Nephron (organoid): ENCODE measurements around the gene RFTN1.

Experiments
- H3K27ac Mint-ChIP-seq, 3 experiments: 2 replicates each; pipeline ENCODE4 v1.8.0; 2020; ENCODE audit warnings: mixed read lengths in 3 of 3, mild to moderate bottlenecking in 2 of 3, moderate library complexity in 1 of 3
- H3K27me3 Mint-ChIP-seq: 2 replicates; pipeline ENCODE4 v1.8.0; 2021; ENCODE audit warnings: low read depth, mild to moderate bottlenecking, moderate library complexity, mixed read lengths
- H3K36me3 Mint-ChIP-seq: 2 replicates; pipeline ENCODE4 v1.8.0; 2020; ENCODE audit warnings: low read depth, mixed read lengths
- H3K4me1 Mint-ChIP-seq: 2 replicates; pipeline ENCODE4 v1.8.0; 2020; ENCODE audit warnings: mixed read lengths
- H3K4me3 Mint-ChIP-seq, 3 experiments: 2 replicates each; pipeline ENCODE4 v1.8.0; 2020; ENCODE audit warnings: mild to moderate bottlenecking in 3 of 3, mixed read lengths in 3 of 3, moderate library complexity in 2 of 3
- H3K9me3 Mint-ChIP-seq: 2 replicates; pipeline ENCODE4 v1.8.0; 2020; ENCODE audit warnings: mixed read lengths
- CTCF ChIP-seq, 3 experiments: fragments of 200-600 bp; sonication (generic); IDR thresholded peaks; one replicate each; pipeline ENCODE4 v1.5.0; 2021; ENCODE audit warnings: antibody characterized with exemption in 3 of 3; ENCODE audit not compliant: unreplicated experiment in 3 of 3

Gene RFTN1

GRCh38 chr3:16382845-16383244 lies 130.7 kb downstream of the RFTN1 start:
- H3K9me3 Mint-ChIP-seq: no peaks in the 10 kb centered on the region
- H3K4me3 Mint-ChIP-seq: no peak overlapping the region
- H3K27me3 Mint-ChIP-seq: peaks cover 11% of the 10 kb centered on the region
- peaks cover 18% of the 10 kb centered on the region for H3K4me1 Mint-ChIP-seq
- no peak overlapping the region for H3K27ac Mint-ChIP-seq
- no peak for TF ChIP-seq CTCF (IDR thresholded peaks at IDR 0.05; ENCODE audit: unreplicated experiment in 3 of 3)
- peaks cover 3% of the 10 kb centered on the region for H3K36me3 Mint-ChIP-seq

GRCh38 chr3:16381426-16381825 lies 132.1 kb downstream of the RFTN1 start:
- H3K27ac Mint-ChIP-seq: no peak overlapping the region
- peaks cover 7% of the 10 kb centered on the region for H3K36me3 Mint-ChIP-seq
- no peak overlapping the region for H3K4me3 Mint-ChIP-seq
- peaks cover 22% of the 10 kb centered on the region for H3K4me1 Mint-ChIP-seq
- H3K9me3 Mint-ChIP-seq: no peaks in the 10 kb centered on the region
- H3K27me3 Mint-ChIP-seq: peaks cover 6% of the 10 kb centered on the region
- TF ChIP-seq CTCF (IDR thresholded peaks at IDR 0.05; ENCODE audit: unreplicated experiment in 3 of 3): no peak

- no peaks in the 10 kb centered on the region for H3K9me3 Mint-ChIP-seq
- TF ChIP-seq CTCF (IDR thresholded peaks at IDR 0.05; ENCODE audit: unreplicated experiment in 3 of 3): no peak
- no peak overlapping the region for H3K4me3 Mint-ChIP-seq
- peaks cover 7% of the 10 kb centered on the region for H3K36me3 Mint-ChIP-seq
- peaks cover 6% of the 10 kb centered on the region for H3K27me3 Mint-ChIP-seq
- H3K27ac Mint-ChIP-seq: no peak overlapping the region
- H3K4me1 Mint-ChIP-seq: peaks cover 29% of the 10 kb centered on the region
Observed at GRCh38 chr3:16380421-16380820, 133.1 kb downstream of the RFTN1 start.

GRCh38 chr3:16379838-16380237 lies 133.7 kb downstream of the RFTN1 start:
- no peak for TF ChIP-seq CTCF (IDR thresholded peaks at IDR 0.05; ENCODE audit: unreplicated experiment in 3 of 3)
- no peaks in the 10 kb centered on the region for H3K9me3 Mint-ChIP-seq
- peaks cover 7% of the 10 kb centered on the region for H3K36me3 Mint-ChIP-seq
- peaks cover 6% of the 10 kb centered on the region for H3K27me3 Mint-ChIP-seq
- H3K4me1 Mint-ChIP-seq: peaks cover 35% of the 10 kb centered on the region
- H3K27ac Mint-ChIP-seq: no peak overlapping the region
- H3K4me3 Mint-ChIP-seq: no peak overlapping the region

- no peak for TF ChIP-seq CTCF (IDR thresholded peaks at IDR 0.05; ENCODE audit: unreplicated experiment in 3 of 3)
- Mint-ChIP-seq H3K9me3 (no peaks in the 10 kb centered on the region), H3K27ac (no peak overlapping the region), H3K36me3 (peaks cover 7% of the 10 kb centered on the region), H3K4me3 (no peak overlapping the region), H3K27me3 (peaks cover 6% of the 10 kb centered on the region), H3K4me1 (peaks cover 44% of the 10 kb centered on the region)
Observed at GRCh38 chr3:16378920-16379319, 134.6 kb downstream of the RFTN1 start.

GRCh38 chr3:16378415-16378814 lies 135.1 kb downstream of the RFTN1 start:
- Mint-ChIP-seq H3K27ac (no peak overlapping the region), H3K27me3 (peaks cover 6% of the 10 kb centered on the region), H3K4me1 (peaks cover 49% of the 10 kb centered on the region), H3K36me3 (peaks cover 7% of the 10 kb centered on the region), H3K9me3 (no peaks in the 10 kb centered on the region), H3K4me3 (no peak overlapping the region)
- no peak for TF ChIP-seq CTCF (IDR thresholded peaks at IDR 0.05; ENCODE audit: unreplicated experiment in 3 of 3)
